NCI-H69 (cell line): ENCODE results near the gene ARHGAP6.
"Not testable (repeated sequence)": the region's sequence is repeated elsewhere in the genome, so short reads cannot be mapped to it uniquely, and the experiment has no call there.

Experiments used
- DNase-seq: peaks from one replicate; lab custom pipeline; 2025; lab: John Stamatoyannopoulos, UW

Gene ARHGAP6

DNA sequence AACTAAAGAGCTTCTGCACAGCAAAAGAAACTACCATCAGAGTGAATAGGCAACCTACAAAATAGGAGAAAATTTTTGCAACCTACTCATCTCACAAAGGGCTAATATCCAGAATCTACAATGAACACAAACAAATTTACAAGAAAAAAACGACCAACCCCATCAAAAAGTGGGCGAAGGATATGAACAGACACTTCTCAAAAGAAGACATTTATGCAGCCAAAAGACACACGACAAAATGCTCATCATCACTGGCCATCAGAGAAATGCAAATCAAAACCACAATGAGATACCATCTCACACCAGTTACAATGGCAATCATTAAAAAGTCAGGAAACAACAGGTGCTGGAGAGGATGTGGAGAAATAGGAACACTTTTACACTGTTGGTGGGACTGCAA lies 304.1 kb downstream of the ARHGAP6 start:
- DNase-seq: not testable (repeated sequence)

DNA sequence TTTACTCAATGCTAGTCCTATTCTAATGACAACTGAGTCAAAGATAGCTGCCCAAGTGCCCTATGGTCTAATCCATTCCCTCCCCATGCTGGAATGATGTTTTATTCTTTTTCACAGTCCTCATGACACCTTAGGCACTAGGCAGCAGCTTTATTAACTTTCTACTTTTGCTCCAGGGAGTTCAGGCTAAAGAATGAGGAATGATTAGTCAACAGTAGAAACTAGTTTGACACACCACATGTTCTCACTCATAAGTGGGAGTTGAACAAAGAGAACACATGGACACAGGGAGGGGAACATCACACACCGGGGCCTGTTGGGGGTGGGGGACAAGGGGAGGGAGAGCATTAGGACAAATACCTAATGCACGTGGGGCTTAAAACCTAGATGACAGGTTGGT lies 309.8 kb downstream of the ARHGAP6 start:
- not testable (repeated sequence) for DNase-seq

DNA sequence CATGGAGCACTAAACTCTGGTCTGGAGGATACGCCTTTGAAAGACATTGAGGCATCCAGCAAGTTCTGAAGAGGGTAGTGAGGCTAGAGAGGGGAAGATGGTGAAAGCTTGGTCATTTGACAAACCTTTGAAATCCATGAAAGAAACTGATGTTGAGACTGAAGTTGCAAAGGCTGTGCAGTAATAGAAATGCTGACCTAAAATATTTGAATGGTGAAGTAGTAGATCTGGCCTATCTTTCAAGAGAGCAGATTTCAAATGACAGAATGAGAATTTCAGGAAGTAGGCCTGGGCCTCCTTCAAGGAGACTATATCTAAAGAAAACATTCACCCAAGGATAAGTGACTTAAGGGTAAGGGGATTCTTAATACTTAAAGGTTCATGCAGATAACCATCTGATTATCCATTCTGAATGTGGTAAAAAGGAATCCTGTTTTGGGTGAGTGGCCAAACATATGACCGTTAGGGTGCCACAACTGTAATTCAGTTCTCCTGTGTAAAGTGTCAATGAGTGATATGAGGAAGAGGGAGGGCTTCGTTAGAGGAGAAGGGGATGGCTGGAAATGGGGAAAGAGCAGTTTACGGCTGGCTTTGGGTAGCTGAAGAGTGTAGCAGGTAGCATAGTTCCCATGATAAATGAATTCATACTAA lies 310.3 kb downstream of the ARHGAP6 start:
- no peak for DNase-seq

DNA sequence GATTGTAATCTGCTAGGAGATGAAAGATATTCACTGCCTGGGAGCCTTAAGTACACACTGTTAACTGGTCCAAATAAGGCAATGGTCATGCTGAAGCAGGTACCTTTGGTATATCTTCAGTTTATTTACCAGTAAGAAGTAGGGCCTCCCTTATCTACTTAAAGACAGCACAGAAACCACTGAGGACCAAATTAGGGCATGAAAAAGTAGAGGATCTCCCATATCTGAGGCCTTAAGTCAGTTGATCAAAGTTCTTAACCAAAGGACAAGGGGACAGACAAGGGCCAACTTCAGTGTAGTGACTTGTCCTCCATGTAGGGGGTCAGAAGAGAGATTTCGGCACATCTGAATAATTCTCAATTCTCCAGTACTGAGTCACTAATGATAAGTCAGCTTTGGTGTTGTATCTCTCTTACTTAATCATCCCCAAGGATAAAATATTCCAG lies 313.4 kb downstream of the ARHGAP6 start:
- no peak for DNase-seq

DNA sequence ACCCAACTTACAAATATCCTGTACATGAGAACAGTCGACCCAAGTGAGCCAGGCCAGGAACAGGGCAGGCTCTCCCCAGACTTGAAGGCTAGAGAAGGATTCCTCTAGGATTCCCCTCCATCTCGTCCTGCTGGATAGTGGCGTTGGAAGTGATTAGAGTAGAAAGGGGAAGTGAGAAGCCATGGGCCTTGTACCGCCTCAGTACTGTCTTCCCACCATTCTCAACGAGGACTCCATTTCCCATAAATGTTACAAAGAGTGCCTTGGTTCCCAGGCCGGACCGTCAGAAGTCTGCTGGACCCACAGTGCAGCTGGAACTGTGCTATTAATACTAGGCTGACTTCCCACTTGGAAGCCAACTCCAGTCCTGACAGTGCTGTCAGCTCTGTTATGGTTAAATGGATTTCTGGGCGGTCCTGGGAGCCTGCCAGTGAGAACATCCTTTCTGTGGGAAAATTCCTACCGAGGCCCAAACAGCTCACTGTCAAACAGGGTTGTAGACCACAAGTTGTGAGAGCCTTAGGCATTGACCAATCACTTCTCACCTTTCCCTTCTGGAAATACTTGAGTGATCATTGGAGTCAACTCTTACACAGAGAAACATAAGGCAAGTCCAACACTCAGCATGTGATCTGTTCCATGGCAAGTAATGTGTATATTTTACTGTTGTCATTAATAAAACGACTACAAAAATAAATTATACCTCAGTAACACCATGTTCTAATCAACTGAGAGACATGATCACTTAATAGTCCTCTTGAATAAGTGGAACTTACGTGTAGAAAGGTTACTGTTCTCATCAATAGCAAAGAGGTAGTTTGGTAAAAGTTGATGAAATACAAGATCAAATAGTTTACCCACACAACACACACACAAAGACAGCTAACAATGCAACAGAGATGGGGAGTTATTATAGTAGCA lies 314.1 kb downstream of the ARHGAP6 start:
- DNase-seq: no peak

DNA sequence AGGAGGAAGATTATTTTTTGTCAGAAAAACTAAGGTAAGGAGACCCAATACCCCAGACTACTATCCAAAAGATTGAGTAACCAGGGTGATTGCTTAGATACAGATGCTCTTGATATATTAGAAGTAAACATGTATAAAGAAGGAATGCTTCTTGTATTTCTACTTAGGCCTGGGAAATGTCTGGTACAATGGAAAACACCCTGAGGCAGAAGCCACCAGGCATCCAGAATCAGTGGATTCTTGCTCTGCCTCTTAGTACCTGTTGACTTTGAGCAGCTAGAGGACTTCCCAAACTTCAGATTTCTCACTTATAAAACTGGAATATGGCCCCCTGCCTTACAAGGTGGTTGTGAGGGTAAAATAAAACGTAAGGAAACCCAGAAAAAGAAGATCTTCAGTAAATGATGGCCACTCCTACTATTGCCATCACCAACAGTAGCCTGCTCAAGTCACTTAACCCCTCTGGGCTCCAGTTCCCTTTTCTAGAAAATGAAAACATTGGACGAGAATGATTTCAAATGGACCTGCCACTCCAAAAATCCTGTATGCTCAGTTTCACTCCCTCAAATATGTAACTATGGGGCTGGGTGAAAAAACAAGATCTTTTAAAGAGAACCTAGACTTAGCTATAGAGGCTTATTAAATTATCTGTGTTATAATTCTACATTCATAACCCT lies 315.9 kb downstream of the ARHGAP6 start:
- DNase-seq: no peak

DNA sequence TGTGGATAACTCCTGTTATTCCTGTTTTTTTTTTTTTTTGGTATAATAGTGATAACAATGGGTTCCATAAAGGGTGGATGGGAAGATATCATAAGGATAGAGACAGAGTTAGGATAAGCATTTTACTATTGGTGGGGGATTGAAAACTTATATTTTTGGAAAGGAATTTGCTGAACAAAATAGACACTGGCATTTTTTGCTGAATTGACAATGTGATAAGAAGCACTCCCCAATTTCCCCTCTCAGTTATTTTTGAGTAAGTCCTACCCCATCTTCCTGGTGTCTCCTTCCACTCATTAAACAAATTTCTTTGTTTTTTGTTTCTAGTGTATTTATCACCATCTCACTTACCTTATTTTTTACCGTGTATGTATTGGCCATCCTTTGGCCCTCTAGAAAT lies 316.7 kb downstream of the ARHGAP6 start:
- DNase-seq: no peak

DNA sequence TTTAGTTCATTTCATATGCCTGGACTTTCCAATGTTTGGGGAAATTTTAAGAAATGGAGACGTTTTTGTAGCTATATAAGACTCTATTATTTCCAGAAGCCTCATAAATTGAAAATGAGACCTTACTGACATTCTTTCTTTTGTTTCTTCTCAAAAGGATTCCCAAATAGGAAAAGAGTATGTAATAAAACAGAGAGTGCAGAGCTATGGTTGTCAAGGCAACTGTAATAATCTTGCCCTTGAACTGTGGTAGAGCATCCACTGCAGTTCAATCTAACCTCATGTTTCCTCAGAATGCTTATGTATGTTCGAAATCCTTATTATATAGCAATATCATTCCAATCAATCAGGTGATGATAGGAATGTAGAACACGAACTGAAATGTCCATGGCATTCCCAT lies 318.4 kb downstream of the ARHGAP6 start:
- no peak for DNase-seq

DNA sequence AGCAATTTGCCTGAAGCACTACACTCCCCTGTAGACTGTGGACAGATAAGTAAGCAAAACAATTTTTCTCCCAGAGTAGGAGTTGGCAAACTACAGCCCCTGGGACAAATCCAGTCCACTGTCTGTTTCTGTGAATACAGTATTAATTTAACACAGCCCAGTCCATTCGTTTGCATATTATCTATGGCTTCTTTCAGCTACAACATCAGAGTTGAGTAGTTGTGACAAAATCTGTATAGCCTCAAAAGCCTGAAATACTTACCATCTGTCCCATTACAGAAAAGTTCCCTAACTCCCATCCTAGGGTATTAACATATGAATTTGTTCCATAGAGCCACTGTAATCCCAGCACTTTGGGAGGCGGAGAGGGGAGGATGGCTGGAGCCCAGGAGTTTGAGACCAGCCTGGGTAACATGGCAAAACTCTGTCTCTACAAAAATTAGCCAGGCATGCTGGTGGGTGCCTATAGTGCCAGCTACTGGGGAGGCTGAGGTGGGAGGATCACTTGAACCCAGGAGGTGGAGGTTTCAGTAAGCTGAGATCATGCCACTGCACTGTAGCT lies 319.5 kb downstream of the ARHGAP6 start:
- DNase-seq: no peak

DNA sequence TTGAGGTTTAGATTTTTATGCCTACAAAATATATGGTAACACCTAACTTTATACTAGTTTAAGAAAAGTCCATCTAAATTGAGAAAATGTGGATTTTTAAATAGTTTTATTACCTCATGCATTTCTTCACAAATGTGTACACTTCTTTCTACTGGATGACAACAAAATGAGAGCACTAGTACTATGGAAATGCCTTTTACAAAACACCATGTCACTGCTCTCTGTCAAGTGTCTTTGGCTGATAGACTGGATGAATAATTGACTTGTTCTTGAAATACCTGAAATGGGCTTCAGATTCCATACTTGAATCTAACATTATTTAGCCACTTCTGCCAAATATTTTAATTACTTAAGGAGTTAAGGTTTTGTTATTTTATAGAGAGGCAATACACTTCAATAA lies 323.0 kb downstream of the ARHGAP6 start:
- DNase-seq: no peak

DNA sequence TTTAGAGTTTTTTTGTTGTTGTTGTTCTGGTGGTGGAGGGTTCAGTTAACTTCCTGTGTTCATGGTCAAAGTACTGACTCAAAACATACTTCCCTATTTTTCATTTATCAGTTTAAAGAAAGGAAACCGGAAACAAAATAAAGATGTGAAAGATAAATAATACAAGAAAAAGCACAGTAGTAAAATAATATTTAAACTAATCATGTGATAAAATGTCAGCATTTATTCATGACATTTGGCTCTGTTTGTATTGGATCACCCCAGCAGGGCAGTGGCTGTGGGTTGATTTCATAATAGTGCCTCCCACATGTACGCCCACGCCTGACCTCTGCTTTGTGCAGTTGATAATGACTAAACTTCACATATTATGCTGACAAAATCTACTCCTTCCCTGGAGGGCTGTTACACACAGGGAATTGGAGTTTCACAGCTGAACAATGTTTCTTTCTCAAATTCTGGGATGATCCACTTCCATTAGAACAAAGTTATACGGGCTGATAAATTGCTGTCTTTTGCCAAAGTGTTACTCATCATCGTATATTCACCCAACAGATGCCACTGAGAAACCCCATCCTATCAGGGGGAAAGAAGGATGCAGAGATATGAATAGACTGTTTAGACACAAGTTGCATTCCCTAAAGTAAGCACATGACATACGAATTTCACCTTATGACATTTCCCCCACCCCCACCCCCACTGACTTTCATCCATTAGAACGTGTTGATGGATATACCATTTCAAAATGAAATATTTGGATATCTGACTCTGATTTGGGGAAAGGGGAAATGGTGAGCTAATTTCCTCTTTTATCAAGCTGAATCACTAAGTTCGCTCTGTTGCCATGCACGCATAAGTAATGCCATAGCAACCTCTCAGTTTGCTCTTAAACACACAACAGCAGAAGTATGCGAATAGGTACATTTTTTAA lies 324.2 kb downstream of the ARHGAP6 start:
- peak; percentile 68 for DNase-seq

DNA sequence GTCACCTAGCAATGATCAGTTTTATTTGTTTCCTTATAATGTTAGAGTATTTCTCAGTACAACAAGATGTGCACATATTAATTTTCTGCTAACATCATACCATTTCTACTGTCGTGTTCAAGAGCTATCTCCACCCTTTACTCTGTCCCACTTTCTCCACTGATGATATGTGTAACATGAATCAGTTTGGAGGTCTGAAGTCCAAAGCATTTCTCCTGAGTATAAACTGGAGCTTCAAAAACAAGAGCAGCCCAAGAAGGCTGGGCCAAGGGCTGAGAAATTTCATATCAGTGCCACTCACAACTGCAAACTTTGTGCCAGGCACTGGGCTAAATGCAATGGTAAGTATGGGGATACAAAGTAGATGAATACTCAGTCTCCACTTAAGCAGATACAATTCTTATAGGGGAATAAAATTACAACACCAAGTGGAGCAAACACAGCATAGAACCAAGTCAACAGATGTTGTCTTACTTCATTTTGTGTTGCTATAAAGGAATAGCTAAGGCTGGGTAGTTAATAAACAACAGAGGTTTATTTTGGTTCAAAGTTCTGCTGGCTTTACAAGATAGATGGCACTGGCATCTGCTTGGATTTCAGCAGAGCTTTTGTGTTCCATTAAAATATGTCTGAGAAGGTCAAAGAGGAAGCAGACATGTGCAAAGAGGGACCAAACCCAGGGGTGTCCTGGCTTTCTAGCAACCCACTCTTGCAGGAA lies 328.3 kb downstream of the ARHGAP6 start:
- no peak for DNase-seq

DNA sequence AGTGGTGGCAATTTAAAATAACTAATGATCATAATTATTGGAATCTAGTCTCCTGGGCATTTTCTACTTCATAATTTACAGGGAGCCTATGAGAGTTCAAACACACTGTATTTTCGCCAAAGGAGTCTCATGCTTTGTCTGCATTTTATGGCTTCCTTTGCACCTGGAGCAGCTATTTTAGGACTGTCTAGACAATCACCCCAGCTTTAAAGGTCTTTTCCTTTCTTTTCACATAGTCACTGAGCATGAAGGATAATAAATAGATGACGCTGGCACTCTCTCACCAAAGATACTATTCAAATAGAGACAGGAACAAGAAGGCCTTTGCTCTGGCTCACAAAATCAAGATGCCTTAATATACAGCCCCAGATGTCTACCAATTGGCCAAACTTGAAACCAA lies 329.5 kb downstream of the ARHGAP6 start:
- DNase-seq: peak; percentile 79

DNA sequence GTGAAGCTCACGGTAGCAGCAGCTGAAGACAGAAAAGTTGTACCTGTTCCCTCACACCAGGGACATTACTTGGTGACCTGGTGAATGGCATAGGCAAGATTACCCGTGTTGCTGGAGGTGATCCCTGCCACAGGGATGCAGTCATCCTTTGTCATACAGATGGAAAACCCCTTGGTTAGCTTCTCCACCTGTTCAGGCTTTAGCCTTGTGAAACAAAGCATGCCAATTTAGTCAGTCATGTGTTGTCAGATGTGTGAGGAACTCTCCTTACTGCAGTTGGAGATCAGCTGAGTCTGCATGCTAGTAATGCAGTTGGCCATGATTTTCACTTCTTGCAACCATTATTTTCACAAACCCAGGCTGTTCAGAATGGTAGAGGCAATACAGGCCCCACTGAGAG lies 331.6 kb downstream of the ARHGAP6 start:
- DNase-seq: no peak

DNA sequence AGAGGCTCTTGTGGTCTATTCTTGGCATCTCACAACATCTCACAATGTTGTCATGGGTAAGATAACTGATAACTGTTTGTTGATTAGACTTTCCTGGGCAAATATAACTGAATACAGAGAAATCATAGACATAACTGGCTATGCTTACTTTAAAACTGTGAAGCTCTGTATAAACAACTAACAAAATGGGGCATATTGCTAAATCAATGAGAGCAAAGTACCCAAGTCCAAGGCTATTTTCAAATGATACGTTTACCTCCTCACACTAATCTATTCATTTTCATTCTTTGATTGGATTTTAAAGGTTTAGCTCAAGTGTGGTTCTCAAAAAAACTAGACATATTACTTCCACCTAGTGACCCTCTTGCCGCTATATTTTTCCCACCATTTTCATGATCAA lies 333.9 kb downstream of the ARHGAP6 start:
- no peak for DNase-seq

DNA sequence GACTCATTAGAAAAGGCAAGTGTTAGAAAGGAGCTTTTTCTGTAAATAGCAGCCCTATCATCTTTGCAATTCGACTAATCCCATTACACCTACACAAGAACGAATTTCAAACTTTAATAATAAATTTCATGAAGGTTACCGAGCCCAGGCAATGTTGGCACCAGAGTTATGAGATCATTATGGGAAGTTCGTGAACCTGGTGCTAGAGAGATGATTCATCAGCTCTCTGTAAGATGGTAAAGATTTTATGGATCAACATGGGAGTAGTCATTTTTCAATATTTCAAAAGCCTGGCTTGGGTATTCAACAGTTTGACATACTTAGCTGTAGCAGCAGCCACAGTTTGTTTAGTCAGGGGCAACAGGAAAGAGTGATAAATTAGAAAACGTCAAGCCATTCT lies 336.7 kb downstream of the ARHGAP6 start:
- DNase-seq: peak; percentile 0

DNA sequence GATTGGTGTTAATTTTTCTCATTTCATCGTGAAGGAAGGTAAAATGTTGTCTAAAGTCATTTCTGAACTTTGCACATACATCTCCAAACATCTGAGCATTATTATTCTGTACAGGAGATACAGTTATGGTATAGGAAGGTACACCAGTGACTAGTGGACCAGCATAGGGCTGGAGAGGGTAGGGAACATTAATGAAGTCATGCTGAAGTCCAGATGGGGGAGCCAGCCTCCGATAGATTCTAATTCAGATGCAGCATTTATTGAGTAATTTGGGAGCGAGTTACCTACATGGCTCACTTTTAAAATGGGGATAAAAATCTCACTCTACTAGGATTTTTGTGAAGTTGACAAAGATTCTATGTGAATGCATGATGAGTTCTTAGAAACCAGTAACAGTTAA lies 337.6 kb downstream of the ARHGAP6 start:
- no peak for DNase-seq

DNA sequence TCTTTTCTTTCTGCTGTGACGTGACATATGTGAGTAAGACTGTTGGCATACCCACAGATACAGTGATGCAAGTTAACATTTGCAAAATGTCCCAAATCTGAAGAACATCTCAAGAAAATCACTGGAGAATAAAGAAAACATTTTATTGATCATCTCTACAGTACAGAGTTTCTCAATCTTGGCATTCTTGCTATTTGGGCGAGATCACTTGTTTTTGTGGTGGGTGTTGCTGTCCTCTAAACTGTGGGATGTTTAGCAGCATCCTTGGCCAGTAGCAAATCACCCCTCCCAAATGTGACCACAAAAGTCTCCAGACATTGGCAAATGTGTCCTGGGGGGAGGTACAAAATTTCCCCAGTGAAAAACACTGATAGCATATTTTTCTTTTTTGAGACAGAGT lies 343.7 kb downstream of the ARHGAP6 start:
- no peak for DNase-seq

DNA sequence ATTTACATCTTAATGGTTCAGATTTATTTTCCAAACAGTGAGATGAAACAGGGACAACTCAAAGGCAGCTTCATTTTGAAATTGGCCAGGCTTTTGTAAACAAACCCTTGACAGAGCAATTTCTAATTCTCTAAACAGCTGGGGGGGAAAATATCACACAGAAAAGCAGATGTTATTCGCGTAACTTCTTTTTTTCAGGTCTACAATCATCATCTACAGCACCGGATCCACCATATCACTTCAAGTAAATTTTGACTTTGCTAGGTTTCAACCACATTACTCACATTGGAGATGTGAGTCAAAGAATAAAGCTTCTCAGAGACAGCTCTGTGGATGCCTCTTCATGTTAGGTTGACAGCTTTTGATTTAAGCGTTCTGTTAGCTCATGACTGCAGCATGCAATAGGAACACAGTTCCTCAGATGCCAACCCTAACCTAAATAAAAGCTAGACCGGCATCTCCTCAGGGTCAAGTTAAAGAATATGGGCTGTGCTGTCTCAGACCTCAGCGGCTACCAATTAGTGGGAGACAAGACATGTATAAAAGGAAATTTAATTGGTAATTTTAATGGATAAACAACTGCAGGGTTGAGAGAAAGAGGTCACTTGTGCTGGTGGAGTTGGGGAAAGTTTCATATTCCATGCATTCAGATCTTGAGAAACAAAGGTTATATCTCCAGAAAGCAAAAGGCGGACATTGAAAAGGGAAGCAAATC lies 345.8 kb downstream of the ARHGAP6 start:
- DNase-seq: peak; percentile 6

DNA sequence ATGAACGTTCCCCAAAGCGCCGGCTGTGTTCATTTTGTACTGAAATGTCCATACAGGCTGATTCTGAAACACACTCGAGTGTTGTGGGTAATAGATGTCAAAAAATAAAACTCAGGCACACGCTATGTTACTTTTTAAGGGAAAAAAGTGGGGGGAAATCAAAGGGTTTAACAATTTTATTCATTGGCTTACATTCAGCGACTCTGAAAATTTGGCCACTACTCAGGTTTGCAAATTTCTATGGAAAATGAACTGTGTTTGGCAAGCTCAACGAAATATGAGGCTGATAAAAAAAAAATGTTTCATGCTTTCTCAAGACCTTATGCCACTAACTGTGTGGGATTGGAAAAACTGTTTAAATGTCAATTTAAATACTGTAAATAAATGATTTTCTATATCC lies 354.0 kb downstream of the ARHGAP6 start:
- no peak for DNase-seq
